Measurements from ENCODE around the gene GNAQ. TPM values are rescaled to one million over a fixed set of nuclear protein-coding genes. Genes with fewer than 3 reads are reported as not detected.

The GNAQ gene
- polyA plus RNA-seq, 1 donor (not counting 4 experiments of a cell fraction or from before 2014, with no cell fraction given): 64.3 TPM

DNA sequence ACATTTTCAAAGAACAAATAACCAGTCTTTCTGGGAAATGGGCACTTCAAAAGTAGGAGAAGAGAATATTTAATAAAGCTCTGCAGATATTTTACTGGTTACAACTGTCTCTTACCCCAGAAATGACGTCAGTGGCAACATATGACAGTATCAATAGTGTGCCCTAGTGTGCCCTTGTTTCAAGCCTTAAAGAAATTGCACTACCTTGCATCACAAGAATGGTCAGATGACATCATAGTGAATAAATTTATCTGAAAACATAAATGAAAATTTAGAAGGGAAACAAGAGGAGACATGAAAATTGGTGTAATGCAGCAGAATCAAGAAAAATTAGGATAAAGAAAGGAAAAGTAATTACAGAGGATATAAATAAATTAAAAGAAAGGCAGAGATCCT lies 176.7 kb downstream of the GNAQ start:
- Histone ChIP-seq H3K4me2 (ENCODE audit: control insufficient read depth, extremely low read depth, insufficient read depth, low read depth, low read length) (no peak overlapping the region), H3K79me2 (ENCODE audit: control insufficient read depth, insufficient read depth, low read length) (peaks cover 15% of the 10 kb centered on the region), H3K9ac (ENCODE audit: control insufficient read depth, extremely low read depth, insufficient read depth, low read length) (no peak overlapping the region), H3K4me1 (ENCODE audit: control insufficient read depth, extremely low read depth, insufficient read depth, low read length) (peaks cover 15% of the 10 kb centered on the region), H3K27ac (ENCODE audit: control insufficient read depth, insufficient read depth, low read length) (no peak overlapping the region), H4K20me1 (ENCODE audit: control insufficient read depth, extremely low read depth, insufficient read depth, low read length) (no peaks in the 10 kb centered on the region), H3K9me1 (ENCODE audit: control insufficient read depth, extremely low read depth, insufficient read depth, low read length) (peaks cover 4% of the 10 kb centered on the region), H3K4me3 (ENCODE audit: control insufficient read depth in 2 of 3, extremely low read depth in 1 of 3, insufficient read depth in 2 of 3, low read depth in 1 of 3, low read length in 3 of 3) (no peak overlapping the region), H3K27me3 (ENCODE audit: control insufficient read depth, extremely low read depth, insufficient read depth, low read length) (no peaks in the 10 kb centered on the region), H2AFZ (ENCODE audit: control insufficient read depth, low read length) (no peak overlapping the region), H3K36me3 (ENCODE audit: control insufficient read depth in 2 of 2, extremely low read depth in 1 of 2, insufficient read depth in 2 of 2, low read length in 2 of 2) (no peaks in the 10 kb centered on the region), H3K9me3 (ENCODE audit: control insufficient read depth, low read depth, low read length) (no peaks in the 10 kb centered on the region)
- TF ChIP-seq EZH2 (IDR thresholded peaks at IDR 0.05; ENCODE audit: low read length): no peak
- TF ChIP-seq, protein P1, sequence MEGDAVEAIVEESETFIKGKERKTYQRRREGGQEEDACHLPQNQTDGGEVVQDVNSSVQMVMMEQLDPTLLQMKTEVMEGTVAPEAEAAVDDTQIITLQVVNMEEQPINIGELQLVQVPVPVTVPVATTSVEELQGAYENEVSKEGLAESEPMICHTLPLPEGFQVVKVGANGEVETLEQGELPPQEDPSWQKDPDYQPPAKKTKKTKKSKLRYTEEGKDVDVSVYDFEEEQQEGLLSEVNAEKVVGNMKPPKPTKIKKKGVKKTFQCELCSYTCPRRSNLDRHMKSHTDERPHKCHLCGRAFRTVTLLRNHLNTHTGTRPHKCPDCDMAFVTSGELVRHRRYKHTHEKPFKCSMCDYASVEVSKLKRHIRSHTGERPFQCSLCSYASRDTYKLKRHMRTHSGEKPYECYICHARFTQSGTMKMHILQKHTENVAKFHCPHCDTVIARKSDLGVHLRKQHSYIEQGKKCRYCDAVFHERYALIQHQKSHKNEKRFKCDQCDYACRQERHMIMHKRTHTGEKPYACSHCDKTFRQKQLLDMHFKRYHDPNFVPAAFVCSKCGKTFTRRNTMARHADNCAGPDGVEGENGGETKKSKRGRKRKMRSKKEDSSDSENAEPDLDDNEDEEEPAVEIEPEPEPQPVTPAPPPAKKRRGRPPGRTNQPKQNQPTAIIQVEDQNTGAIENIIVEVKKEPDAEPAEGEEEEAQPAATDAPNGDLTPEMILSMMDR (optimal IDR thresholded peaks at IDR 0.05 in 1 of 3, IDR thresholded peaks at IDR 0.05 in 1 of 3, conservative IDR thresholded peaks at IDR 0.05 in 1 of 3; ENCODE audit: extremely low read depth in 1 of 3, insufficient read depth in 2 of 3, low read length in 3 of 3): no peak
- dilution Hi-C loops (cut with MboI; ENCODE audit: extremely low pct_ligation_motif_present, low sequenced_read_pairs): no loop called here
- DNase-seq (ENCODE audit: low read depth, low spot score): no peak
- no peak for FAIRE-seq

DNA sequence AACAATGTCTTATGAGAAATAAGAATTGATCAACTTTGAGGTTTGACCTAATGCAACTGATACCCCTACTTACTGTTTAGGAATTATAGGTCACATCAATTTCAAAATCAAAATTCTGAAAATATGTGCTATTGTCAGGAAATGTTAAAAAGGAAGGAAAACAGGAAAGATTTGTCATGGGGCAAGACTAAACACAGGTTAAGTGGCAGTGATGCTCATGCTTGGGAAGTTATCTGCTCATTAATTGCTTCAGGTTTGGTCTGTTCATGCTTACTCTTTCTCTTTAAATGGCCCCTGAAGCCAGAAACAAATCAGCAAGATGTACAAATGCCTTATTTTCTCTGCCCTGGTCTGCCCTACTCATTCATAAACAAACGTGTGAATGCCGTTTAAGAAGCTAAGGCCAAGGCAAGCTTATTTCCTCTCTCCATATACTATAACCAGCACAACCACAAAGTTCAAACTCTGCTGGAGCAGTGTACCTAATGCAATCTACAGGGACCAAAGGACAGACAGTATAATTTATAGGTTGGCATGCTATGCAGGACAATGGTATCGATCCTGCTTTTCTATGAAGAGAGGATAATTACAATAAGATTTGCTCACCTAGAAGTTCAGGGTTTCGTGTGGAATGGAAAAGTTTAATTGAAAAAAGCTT lies 177.2 kb downstream of the GNAQ start:
- FAIRE-seq (no peak), DNase-seq (ENCODE audit: low read depth, low spot score) (no peak)
- H3K4me1 ChIP-seq (ENCODE audit: control insufficient read depth, extremely low read depth, insufficient read depth, low read length): peaks cover 15% of the 10 kb centered on the region
- no peak overlapping the region for H2AFZ ChIP-seq (ENCODE audit: control insufficient read depth, low read length)
- no peaks in the 10 kb centered on the region for H3K9me3 ChIP-seq (ENCODE audit: control insufficient read depth, low read depth, low read length)
- H3K4me3 ChIP-seq (ENCODE audit: control insufficient read depth in 2 of 3, extremely low read depth in 1 of 3, insufficient read depth in 2 of 3, low read depth in 1 of 3, low read length in 3 of 3): no peak overlapping the region
- no peaks in the 10 kb centered on the region for H3K36me3 ChIP-seq (ENCODE audit: control insufficient read depth in 2 of 2, extremely low read depth in 1 of 2, insufficient read depth in 2 of 2, low read length in 2 of 2)
- TF ChIP-seq EZH2 (IDR thresholded peaks at IDR 0.05; ENCODE audit: low read length): no peak
- TF ChIP-seq, protein P1 (optimal IDR thresholded peaks at IDR 0.05 in 1 of 3, IDR thresholded peaks at IDR 0.05 in 1 of 3, conservative IDR thresholded peaks at IDR 0.05 in 1 of 3; ENCODE audit: extremely low read depth in 1 of 3, insufficient read depth in 2 of 3, low read length in 3 of 3): no peak
- dilution Hi-C loops (cut with MboI; ENCODE audit: extremely low pct_ligation_motif_present, low sequenced_read_pairs): no loop called here
- no peak overlapping the region for H3K27ac ChIP-seq (ENCODE audit: control insufficient read depth, insufficient read depth, low read length)
- H3K79me2 ChIP-seq (ENCODE audit: control insufficient read depth, insufficient read depth, low read length): peaks cover 15% of the 10 kb centered on the region
- no peak overlapping the region for H3K9ac ChIP-seq (ENCODE audit: control insufficient read depth, extremely low read depth, insufficient read depth, low read length)
- H4K20me1 ChIP-seq (ENCODE audit: control insufficient read depth, extremely low read depth, insufficient read depth, low read length): no peaks in the 10 kb centered on the region
- H3K27me3 ChIP-seq (ENCODE audit: control insufficient read depth, extremely low read depth, insufficient read depth, low read length): no peaks in the 10 kb centered on the region
- peaks cover 4% of the 10 kb centered on the region for H3K9me1 ChIP-seq (ENCODE audit: control insufficient read depth, extremely low read depth, insufficient read depth, low read length)
- H3K4me2 ChIP-seq (ENCODE audit: control insufficient read depth, extremely low read depth, insufficient read depth, low read depth, low read length): no peak overlapping the region

Data from keratinocyte (primary cell).